Right lobe of liver (tissue), 6 donors: ENCODE data around the gene LY86. TPM values are rescaled to one million over a fixed set of nuclear protein-coding genes. Genes with fewer than 3 reads are reported as not detected.
A peak's percentile ranks its signal among the peaks of the same experiment; 100 is the strongest.

Experiments used
- ATAC-seq, 4 donors: fragments of 200-7000 bp; cut with Tn5 transposase; one replicate each; pipeline ENCODE4 v1.9.1; 2020; ENCODE audit warnings: mild to moderate bottlenecking in 4 of 4, moderate library complexity in 4 of 4
- DNase-seq, 3 donors: peaks; one replicate each; pipeline ENCODE4 v3.0.0-alpha.2; 2020
- H3K27ac ChIP-seq, 3 donors: fragments of 200-600 bp; one replicate each; pipeline ENCODE4 v1.8.0; 2022
- H3K27me3 ChIP-seq, 2 donors: fragments of 200-600 bp; one replicate each; pipeline ENCODE4 v1.8.0; 2022
- H3K36me3 ChIP-seq, 4 donors: fragments of 200-600 bp; sonication (generic) in 1 of 4; one replicate each; pipeline versions ENCODE4 v1.5.1 to v1.8.0; 2017 to 2022; ENCODE audit warnings: control low read depth in 1 of 4
- H3K4me1 ChIP-seq, 4 donors: fragments of 200-600 bp; sonication (generic) in 1 of 4; one replicate each; pipeline versions ENCODE4 v1.5.1 to v1.8.0; 2017 to 2022; ENCODE audit warnings: control low read depth in 1 of 4
- H3K4me3 ChIP-seq, 3 donors: fragments of 200-600 bp; one replicate each; pipeline ENCODE4 v1.8.0; 2022
- H3K9me3 ChIP-seq, 4 donors: fragments of 200-600 bp; sonication (generic) in 1 of 4; one replicate each; pipeline versions ENCODE4 v1.5.1 to v1.8.0; 2017 to 2022; ENCODE audit warnings: control low read depth in 1 of 4
- CTCF ChIP-seq, 4 donors: fragments of 200-600 bp in 3 of 4; fragments of 450-650 bp in 1 of 4; IDR thresholded peaks; one replicate each; pipeline versions ENCODE4 v1.5.1 to v1.8.0; 2016 to 2022; ENCODE audit warnings: antibody characterized with exemption in 4 of 4, mild to moderate bottlenecking in 2 of 4
- POLR2A ChIP-seq: fragments of 450-650 bp; IDR thresholded peaks from one replicate; pipeline ENCODE4 v1.6.1; 2017; ENCODE audit warnings: antibody characterized with exemption, mild to moderate bottlenecking
- WGBS: methylation state at CpG from one replicate; pipeline ENCODE4 v1.1.6; 2018; ENCODE audit warnings: low coverage, low lambda C conversion rate; ENCODE audit not compliant: insufficient coverage; ENCODE audit errors: missing lambda C conversion rate; 5-methylcytosine and 5-hydroxymethylcytosine counted together
- intact Hi-C, 2 donors: fragments of 100-400 bp; cut with DNase I; formaldehyde crosslinking; loops; one replicate each; pipeline versions ENCODE4 v1.11.2 to v1.14.1; 2022
- total RNA-seq, 6 experiments: library from RNA; depleted of rRNA in 2 of 6; stranded (reverse); fragments of >200 nt in 2 of 6; fragmentation: NEBNext Ultra II Directional in 3 of 6; extraction: Animal tissue kit (Norgen Biotek cat#: 25700) in 3 of 6; gene quantifications; one replicate each; pipeline versions ENCODE4 v1.1.0 to v1.2.4, GENCODE V29; 2016 to 2023
- donor health status: DM: no; HTN: yes; CAD: no.
- donor health status: DM: no; HTN: no; CAD: no.
- donor health status: DM: no; HTN: no; CAD: no.
- donor health status: DM: no; HTN: yes; CAD: no.
- donor health status: DM: no; HTN: yes; CAD: no.

Gene LY86
- total RNA-seq, 6 experiments from 2014 or later: 1.2 to 4.3 (median 2.4) TPM

GRCh38 chr6:6560909-6561308 is 27.6 kb upstream of the LY86 start:
- H3K36me3 ChIP-seq: no peaks in the 10 kb centered on the region
- no peak overlapping the region for H3K27ac ChIP-seq
- no peaks in the 10 kb centered on the region for H3K27me3 ChIP-seq
- no peaks in the 10 kb centered on the region for H3K4me1 ChIP-seq
- TF ChIP-seq CTCF (IDR thresholded peaks at IDR 0.05) (no peak), POLR2A (no peak)
- DNase-seq: no peak
- intact Hi-C loops: no loop called here
- no peak overlapping the region for H3K4me3 ChIP-seq
- H3K9me3 ChIP-seq: no peaks in the 10 kb centered on the region
- ATAC-seq: peak in 2 of 4 donors; percentile 27 to 61
- 23% methylated on average over 3 of the region's 3 CpGs for WGBS

- Histone ChIP-seq H3K27me3 (no peaks in the 10 kb centered on the region), H3K36me3 (no peaks in the 10 kb centered on the region), H3K4me1 (no peaks in the 10 kb centered on the region), H3K4me3 (no peak overlapping the region), H3K27ac (no peak overlapping the region), H3K9me3 (no peaks in the 10 kb centered on the region)
- DNase-seq: no peak
- TF ChIP-seq POLR2A (no peak), CTCF (IDR thresholded peaks at IDR 0.05) (no peak)
- 60% methylated on average over 5 of the region's 5 CpGs for WGBS
- no peak for ATAC-seq
- intact Hi-C loops: no loop called here
Measured at GRCh38 chr6:6564154-6564553, 24.4 kb upstream of the LY86 start.

- no peak overlapping the region for H3K27ac ChIP-seq
- H3K9me3 ChIP-seq: no peaks in the 10 kb centered on the region
- H3K36me3 ChIP-seq: no peaks in the 10 kb centered on the region
- H3K4me1 ChIP-seq: no peaks in the 10 kb centered on the region
- DNase-seq (no peak), ATAC-seq (no peak)
- TF ChIP-seq POLR2A: no peak
- TF ChIP-seq CTCF (IDR thresholded peaks at IDR 0.05): no peak
- 80% methylated on average over 4 of the region's 4 CpGs for WGBS
- no peaks in the 10 kb centered on the region for H3K27me3 ChIP-seq
- intact Hi-C loops: no loop called here
- no peak overlapping the region for H3K4me3 ChIP-seq
Measured at GRCh38 chr6:6565069-6565468, 23.5 kb upstream of the LY86 start.

GRCh38 chr6:6565488-6565887 is 23.0 kb upstream of the LY86 start:
- intact Hi-C loops: no loop called here
- H3K9me3 ChIP-seq: no peaks in the 10 kb centered on the region
- no peak overlapping the region for H3K4me3 ChIP-seq
- ATAC-seq (no peak), DNase-seq (no peak)
- no peaks in the 10 kb centered on the region for H3K4me1 ChIP-seq
- WGBS: 75% methylated on average over 3 of the region's 3 CpGs
- no peaks in the 10 kb centered on the region for H3K27me3 ChIP-seq
- H3K36me3 ChIP-seq: no peaks in the 10 kb centered on the region
- TF ChIP-seq CTCF (IDR thresholded peaks at IDR 0.05) (no peak), POLR2A (no peak)
- no peak overlapping the region for H3K27ac ChIP-seq

GRCh38 chr6:6566766-6567165 is 21.8 kb upstream of the LY86 start:
- Histone ChIP-seq H3K4me3 (no peak overlapping the region), H3K27me3 (no peaks in the 10 kb centered on the region), H3K4me1 (no peaks in the 10 kb centered on the region), H3K36me3 (no peaks in the 10 kb centered on the region), H3K9me3 (no peaks in the 10 kb centered on the region), H3K27ac (no peak overlapping the region)
- DNase-seq (no peak), ATAC-seq (no peak)
- WGBS: 57% methylated on average over 4 of the region's 4 CpGs
- TF ChIP-seq CTCF (IDR thresholded peaks at IDR 0.05) (no peak), POLR2A (no peak)
- intact Hi-C loops: no loop called here
